ENCODE results near the gene DVL1.

The DVL1 gene

GRCh38 chr1:1340185-1340584, 9.0 kb downstream of the DVL1 start:
- DNase-seq = no peak

GRCh38 chr1:1338278-1338677, 10.9 kb downstream of the DVL1 start:
- no peak for DNase-seq

GRCh38 chr1:1337793-1338147, 11.4 kb downstream of the DVL1 start:
- peak; percentile 67 for DNase-seq

GRCh38 chr1:1336931-1337792, 12.1 kb downstream of the DVL1 start:
- DNase-seq = no peak

- no peak for DNase-seq
Measured at GRCh38 chr1:1336446-1336845, 12.8 kb downstream of the DVL1 start.

GRCh38 chr1:1335792-1336248, 13.4 kb downstream of the DVL1 start:
- no peak for DNase-seq

- DNase-seq = peak; percentile 63
Measured at GRCh38 chr1:1335283-1335682, 13.9 kb downstream of the DVL1 start.

GRCh38 chr1:1334835-1335234, 14.4 kb downstream of the DVL1 start:
- DNase-seq = no peak

DNA sequence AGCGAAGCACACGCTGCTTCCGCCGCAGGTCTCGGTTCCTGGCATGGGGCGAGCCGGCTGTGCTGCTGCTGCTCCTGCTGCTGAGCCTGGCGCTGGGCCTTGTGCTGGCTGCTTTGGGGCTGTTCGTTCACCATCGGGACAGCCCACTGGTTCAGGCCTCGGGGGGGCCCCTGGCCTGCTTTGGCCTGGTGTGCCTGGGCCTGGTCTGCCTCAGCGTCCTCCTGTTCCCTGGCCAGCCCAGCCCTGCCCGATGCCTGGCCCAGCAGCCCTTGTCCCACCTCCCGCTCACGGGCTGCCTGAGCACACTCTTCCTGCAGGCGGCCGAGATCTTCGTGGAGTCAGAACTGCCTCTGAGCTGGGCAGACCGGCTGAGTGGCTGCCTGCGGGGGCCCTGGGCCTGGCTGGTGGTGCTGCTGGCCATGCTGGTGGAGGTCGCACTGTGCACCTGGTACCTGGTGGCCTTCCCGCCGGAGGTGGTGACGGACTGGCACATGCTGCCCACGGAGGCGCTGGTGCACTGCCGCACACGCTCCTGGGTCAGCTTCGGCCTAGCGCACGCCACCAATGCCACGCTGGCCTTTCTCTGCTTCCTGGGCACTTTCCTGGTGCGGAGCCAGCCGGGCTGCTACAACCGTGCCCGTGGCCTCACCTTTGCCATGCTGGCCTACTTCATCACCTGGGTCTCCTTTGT, 15.5 kb downstream of the DVL1 start:
- peak; percentile 59 for DNase-seq

DNA sequence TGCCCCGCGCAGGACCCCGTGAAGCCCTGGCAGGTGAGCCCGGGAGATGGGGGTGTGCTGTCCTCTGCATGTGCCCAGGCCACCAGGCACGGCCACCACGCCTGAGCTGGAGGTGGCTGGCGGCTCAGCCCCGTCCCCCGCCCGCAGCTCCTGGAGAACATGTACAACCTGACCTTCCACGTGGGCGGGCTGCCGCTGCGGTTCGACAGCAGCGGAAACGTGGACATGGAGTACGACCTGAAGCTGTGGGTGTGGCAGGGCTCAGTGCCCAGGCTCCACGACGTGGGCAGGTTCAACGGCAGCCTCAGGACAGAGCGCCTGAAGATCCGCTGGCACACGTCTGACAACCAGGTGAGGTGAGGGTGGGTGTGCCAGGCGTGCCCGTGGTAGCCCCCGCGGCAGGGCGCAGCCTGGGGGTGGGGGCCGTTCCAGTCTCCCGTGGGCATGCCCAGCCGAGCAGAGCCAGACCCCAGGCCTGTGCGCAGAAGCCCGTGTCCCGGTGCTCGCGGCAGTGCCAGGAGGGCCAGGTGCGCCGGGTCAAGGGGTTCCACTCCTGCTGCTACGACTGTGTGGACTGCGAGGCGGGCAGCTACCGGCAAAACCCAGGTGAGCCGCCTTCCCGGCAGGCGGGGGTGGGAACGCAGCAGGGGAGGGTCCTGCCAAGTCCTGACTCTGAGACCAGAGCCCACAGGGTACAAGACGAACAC, 16.3 kb downstream of the DVL1 start:
- peak; percentile 61 for DNase-seq

- DNase-seq = peak; percentile 61
Measured at GRCh38 chr1:1332031-1332755, 17.0 kb downstream of the DVL1 start.

- peak; percentile 57 for DNase-seq
Measured at GRCh38 chr1:1331068-1331965, 17.9 kb downstream of the DVL1 start, which contains the start of gene TAS1R3. TAS1R3 (plus strand) TSS chr1:1331280; CDS start chr1:1331346, 66 bp downstream.

GRCh38 chr1:1330366-1331067, 18.7 kb downstream of the DVL1 start:
- DNase-seq = no peak

DNA sequence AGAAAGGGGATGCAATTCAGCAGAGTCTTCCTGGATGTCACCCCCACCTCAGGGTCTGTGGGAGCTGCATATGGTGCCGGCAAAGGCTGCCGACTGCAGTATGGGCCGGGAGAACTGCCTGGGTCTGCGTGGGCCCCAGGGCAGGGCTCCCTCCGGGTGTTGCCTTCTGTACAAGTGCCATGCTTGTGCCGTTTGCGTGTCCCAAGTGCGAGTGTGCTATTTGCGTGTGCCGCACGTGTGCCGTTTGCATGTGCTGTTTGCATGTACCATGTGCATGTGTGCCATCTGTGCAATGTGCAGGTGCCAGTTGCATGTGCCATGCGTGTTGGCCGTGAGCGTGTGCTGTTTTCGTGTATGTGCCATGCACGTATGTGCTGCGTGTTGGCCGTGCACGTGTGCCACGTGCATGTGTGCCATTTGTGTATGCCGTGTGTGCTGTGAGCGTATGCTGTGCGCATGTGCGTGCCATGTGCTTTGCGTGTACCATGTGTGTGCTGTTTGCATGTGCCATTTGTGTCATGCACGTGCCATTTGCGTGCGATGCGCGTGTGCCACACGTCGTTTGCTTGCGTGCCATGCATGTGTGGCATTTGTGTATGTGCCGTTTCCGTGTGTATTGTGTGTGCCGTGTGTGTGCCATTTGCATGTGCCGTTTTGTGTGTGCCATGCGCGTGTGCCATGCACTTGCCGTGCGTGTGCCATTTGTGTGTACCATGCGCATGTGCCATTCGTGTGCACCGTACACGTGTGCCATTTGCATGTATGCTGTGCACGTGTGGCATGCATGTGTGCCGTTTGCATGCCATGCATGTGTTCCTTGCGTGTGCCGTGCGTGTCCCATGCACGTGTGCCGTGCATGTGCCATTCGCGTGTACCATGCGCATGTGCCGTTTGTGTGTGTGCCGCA, 19.7 kb downstream of the DVL1 start:
- no peak for DNase-seq

DNA sequence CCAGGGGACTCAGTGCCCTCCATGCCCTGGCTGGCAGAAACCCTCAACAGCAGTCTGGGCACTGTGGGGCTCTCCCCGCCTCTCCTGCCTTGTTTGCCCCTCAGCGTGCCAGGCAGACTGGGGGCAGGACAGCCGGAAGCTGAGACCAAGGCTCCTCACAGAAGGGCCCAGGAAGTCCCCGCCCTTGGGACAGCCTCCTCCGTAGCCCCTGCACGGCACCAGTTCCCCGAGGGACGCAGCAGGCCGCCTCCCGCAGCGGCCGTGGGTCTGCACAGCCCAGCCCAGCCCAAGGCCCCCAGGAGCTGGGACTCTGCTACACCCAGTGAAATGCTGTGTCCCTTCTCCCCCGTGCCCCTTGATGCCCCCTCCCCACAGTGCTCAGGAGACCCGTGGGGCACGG, 21.0 kb downstream of the DVL1 start:
- DNase-seq = no peak

- no peak for DNase-seq
Measured at GRCh38 chr1:1327291-1327690, 21.9 kb downstream of the DVL1 start.

DNA sequence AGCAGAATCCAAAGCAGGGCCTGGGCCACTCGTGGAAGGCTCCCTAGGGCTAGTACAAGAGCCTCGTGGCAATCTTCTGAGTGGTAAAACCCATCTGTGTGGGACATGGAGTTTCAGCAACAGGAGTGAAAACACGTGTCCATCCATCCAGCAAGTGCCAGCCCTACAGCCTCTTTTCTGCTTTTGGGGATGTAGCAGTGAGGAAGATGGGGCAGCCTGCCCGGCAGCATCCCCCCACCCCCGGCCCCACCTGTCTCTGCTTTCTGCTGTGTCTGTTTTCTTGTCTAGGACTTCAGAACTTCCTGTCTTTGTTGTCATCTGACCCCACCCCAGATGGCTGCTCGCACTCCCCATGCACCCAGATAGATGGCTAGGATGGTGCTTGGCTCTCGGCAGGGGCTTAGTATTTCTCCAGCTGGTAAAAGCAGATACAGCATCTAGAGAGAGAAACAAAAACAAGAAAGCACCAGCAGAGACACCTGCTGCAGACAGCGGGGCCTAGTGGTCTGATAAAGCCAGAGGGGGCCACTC, 23.1 kb downstream of the DVL1 start:
- no peak for DNase-seq

GRCh38 chr1:1325288-1326074, 23.7 kb downstream of the DVL1 start:
- DNase-seq = no peak

Data from NCI-H82 (cell line).